HuH-7.5 (cell line): Measurements from ENCODE around the gene TSSK2.

Experiments
- DNase-seq: peaks from one replicate; pipeline ENCODE4 v3.0.0; 2011; ENCODE audit warnings: low spot score

TSSK2 gene

GRCh38 chr22:19106886-19107729 lies 24.0 kb upstream of the TSSK2 start:
- DNase-seq, result no peak

GRCh38 chr22:19107730-19108074 lies 23.4 kb upstream of the TSSK2 start:
- no peak for DNase-seq

GRCh38 chr22:19108807-19109197 lies 22.3 kb upstream of the TSSK2 start:
- no peak for DNase-seq

- DNase-seq, result peak; percentile 46
Observed at GRCh38 chr22:19109198-19110063, 21.7 kb upstream of the TSSK2 start.

- DNase-seq, result no peak
Observed at GRCh38 chr22:19110064-19110458, 21.0 kb upstream of the TSSK2 start.

GRCh38 chr22:19110646-19111045 lies 20.5 kb upstream of the TSSK2 start:
- DNase-seq, result no peak

GRCh38 chr22:19111140-19111539 lies 20.0 kb upstream of the TSSK2 start:
- DNase-seq, result no peak

- DNase-seq, result no peak
Observed at GRCh38 chr22:19111584-19111983, 19.5 kb upstream of the TSSK2 start.

GRCh38 chr22:19113429-19113828 lies 17.7 kb upstream of the TSSK2 start:
- DNase-seq, result no peak

GRCh38 chr22:19114984-19115552 lies 16.0 kb upstream of the TSSK2 start:
- DNase-seq, result no peak

- DNase-seq, result no peak
Observed at GRCh38 chr22:19115628-19116027, 15.5 kb upstream of the TSSK2 start.

- DNase-seq, result no peak
Observed at GRCh38 chr22:19117111-19117512, 14.0 kb upstream of the TSSK2 start.

- DNase-seq, result no peak
Observed at GRCh38 chr22:19118329-19118880, 12.7 kb upstream of the TSSK2 start.

GRCh38 chr22:19119949-19120348 lies 11.2 kb upstream of the TSSK2 start:
- DNase-seq, result no peak

GRCh38 chr22:19120829-19121630 lies 10.1 kb upstream of the TSSK2 start:
- peak; percentile 88 for DNase-seq

- peak; percentile 56 for DNase-seq
Observed at GRCh38 chr22:19121631-19122142, 9.4 kb upstream of the TSSK2 start.

GRCh38 chr22:19122143-19122751 lies 8.9 kb upstream of the TSSK2 start, which contains the start of gene DGCR2:
TSS of gene DGCR2 (minus strand) at chr22:19122412. CDS start at chr22:19122206, 206 bp downstream.
- DNase-seq, result peak; percentile 96

GRCh38 chr22:19122752-19123492 lies 8.2 kb upstream of the TSSK2 start:
- peak; percentile 66 for DNase-seq

GRCh38 chr22:19123936-19124335 lies 7.2 kb upstream of the TSSK2 start:
- DNase-seq, result no peak

- DNase-seq, result no peak
Observed at GRCh38 chr22:19124377-19124776, 6.7 kb upstream of the TSSK2 start.
